Kidney (tissue), 14 donors: Measurements from ENCODE around the gene RADX. TPM values are rescaled to one million over a fixed set of nuclear protein-coding genes. Genes with fewer than 3 reads are reported as not detected.

Source experiments
- DNase-seq, 5 donors: peaks; one replicate each; pipeline ENCODE4 v3.0.0-alpha.2; 2013 to 2020
- FAIRE-seq: peaks from 2 replicates; lab custom pipeline; 2012; peaks lifted over from hg19 to GRCh38; lab: Jason Lieb, UNC
- H3K27ac ChIP-seq, 2 donors: one replicate each; pipeline ENCODE4 v1.7.0; 2013; ENCODE audit warnings: low read depth in 2 of 2, low read length in 2 of 2, inconsistent platforms in 1 of 2
- H3K27me3 ChIP-seq: one replicate; pipeline ENCODE4 v1.7.1; 2013; ENCODE audit warnings: low read length, inconsistent platforms; ENCODE audit not compliant: control insufficient read depth, insufficient read depth
- H3K36me3 ChIP-seq, 3 donors: one replicate each; pipeline versions ENCODE4 v1.7.0 to v1.7.1; 2013; ENCODE audit warnings: low read length in 3 of 3, control low read depth in 1 of 3, inconsistent platforms in 1 of 3; ENCODE audit not compliant: insufficient read depth in 3 of 3, control insufficient read depth in 2 of 3
- H3K4me1 ChIP-seq, 3 donors: one replicate each; pipeline versions ENCODE4 v1.7.0 to v1.7.1; 2013; ENCODE audit warnings: low read length in 3 of 3, inconsistent platforms in 1 of 3, low read depth in 1 of 3; ENCODE audit not compliant: control insufficient read depth in 2 of 3, insufficient read depth in 2 of 3
- H3K4me3 ChIP-seq, 3 donors: one replicate each; pipeline versions ENCODE4 v1.7.0 to v1.8.1; 2013; ENCODE audit warnings: low read length in 3 of 3, control low read depth in 1 of 3, inconsistent platforms in 1 of 3
- H3K9ac ChIP-seq, 3 donors: one replicate each; pipeline versions ENCODE4 v1.7.0 to v1.7.1; 2013; ENCODE audit warnings: low read length in 3 of 3, control low read depth in 1 of 3, inconsistent platforms in 1 of 3
- H3K9me3 ChIP-seq, 3 donors: one replicate each; pipeline versions ENCODE4 v1.7.0 to v1.7.1; 2013; ENCODE audit warnings: low read length in 3 of 3, control low read depth in 1 of 3, inconsistent platforms in 1 of 3; ENCODE audit not compliant: control insufficient read depth in 2 of 3, insufficient read depth in 1 of 3
- intact Hi-C: fragments of 100-400 bp; cut with DNase I; formaldehyde crosslinking; loops from one replicate; pipeline ENCODE4 v1.11.1; 2022
- polyA plus RNA-seq: library from polyadenylated mRNA; stranded (reverse); fragments of 350-450 nt; fragmentation: Illumina TruSeq; extraction: RNeasy Lipid Tissue Mini Kit (QIAGEN cat#74804); gene quantifications from one replicate; pipeline ENCODE4 v1.2.3, GENCODE V29; 2014; ENCODE audit warnings: low read depth, low replicate concordance; ENCODE audit not compliant: insufficient read depth
- total RNA-seq: library from RNA; stranded (reverse); fragmentation: NEBNext Ultra II Directional; extraction: Animal tissue kit (Norgen Biotek cat#: 25700); gene quantifications from one replicate; pipeline ENCODE4 v1.2.1, GENCODE V29; 2021
- TF ChIP-seq, protein P1 (sequence below): IDR thresholded peaks from 3 replicates; pipeline ENCODE4 v1.5.1; 2012; ENCODE audit warnings: mild to moderate bottlenecking, moderate library complexity, borderline replicate concordance; ENCODE audit not compliant: insufficient read depth; ENCODE audit errors: extremely low read depth
- donor health status: control.
- donor health status: control.
- donor health status: control.
- donor health status: control.
- donor health status: control.
- donor health status: DM: yes; HTN: yes; CAD: no.
- donor health status: Normal renal cell carcinoma (clear cell type).

Gene RADX
- total and polyA plus RNA-seq, 2 donors from 2014 or later, result 3.2 to 4.7 TPM

DNA sequence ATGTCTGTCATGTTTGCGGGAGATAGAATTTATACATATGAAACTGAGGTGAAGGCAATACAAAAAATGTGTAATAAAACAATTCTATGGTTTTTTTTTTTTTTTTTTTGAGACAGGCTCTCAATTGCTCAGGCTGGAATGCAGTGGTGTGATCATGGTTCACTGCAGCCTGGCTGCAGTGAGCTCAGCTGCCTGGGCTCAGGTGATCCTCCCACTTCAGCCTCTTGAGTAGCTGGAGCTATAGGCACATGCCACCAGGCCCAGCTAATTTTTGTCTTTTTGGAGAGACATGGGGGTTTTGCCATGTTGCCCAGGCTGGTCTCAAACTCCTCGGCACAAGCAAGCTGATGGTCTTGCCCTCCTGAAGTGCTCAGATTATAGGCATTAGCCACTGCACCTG lies 10.1 kb downstream of the RADX start:
- Histone ChIP-seq H3K4me3 (no peak overlapping the region), H3K9me3 (no peaks in the 10 kb centered on the region), H3K4me1 (no peaks in the 10 kb centered on the region), H3K27ac (no peak overlapping the region), H3K9ac (no peak overlapping the region), H3K36me3 (no peaks in the 10 kb centered on the region), H3K27me3 (no peaks in the 10 kb centered on the region)
- DNase-seq (no peak), FAIRE-seq (no peak)
- TF ChIP-seq, protein P1, sequence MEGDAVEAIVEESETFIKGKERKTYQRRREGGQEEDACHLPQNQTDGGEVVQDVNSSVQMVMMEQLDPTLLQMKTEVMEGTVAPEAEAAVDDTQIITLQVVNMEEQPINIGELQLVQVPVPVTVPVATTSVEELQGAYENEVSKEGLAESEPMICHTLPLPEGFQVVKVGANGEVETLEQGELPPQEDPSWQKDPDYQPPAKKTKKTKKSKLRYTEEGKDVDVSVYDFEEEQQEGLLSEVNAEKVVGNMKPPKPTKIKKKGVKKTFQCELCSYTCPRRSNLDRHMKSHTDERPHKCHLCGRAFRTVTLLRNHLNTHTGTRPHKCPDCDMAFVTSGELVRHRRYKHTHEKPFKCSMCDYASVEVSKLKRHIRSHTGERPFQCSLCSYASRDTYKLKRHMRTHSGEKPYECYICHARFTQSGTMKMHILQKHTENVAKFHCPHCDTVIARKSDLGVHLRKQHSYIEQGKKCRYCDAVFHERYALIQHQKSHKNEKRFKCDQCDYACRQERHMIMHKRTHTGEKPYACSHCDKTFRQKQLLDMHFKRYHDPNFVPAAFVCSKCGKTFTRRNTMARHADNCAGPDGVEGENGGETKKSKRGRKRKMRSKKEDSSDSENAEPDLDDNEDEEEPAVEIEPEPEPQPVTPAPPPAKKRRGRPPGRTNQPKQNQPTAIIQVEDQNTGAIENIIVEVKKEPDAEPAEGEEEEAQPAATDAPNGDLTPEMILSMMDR, result no peak
- intact Hi-C loops, result no loop called here

DNA sequence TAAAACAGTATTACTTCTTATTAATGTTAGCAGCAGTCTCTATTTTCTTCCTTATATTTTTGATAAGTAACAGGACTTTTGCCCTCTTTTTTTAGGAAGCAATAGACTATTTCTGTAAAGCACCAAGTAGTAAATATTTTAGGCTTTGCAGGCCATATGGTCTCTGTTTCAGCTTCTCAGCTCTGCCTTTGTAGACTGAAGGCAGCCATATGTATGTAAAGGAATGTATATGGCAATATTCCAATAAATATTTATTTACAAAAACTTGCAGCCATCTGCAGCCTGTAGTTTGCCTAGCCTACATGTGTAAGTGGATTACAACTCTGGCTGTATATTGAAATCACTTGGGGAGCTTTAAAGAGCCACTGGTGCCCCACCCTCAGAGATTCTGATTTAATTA lies 15.0 kb downstream of the RADX start:
- TF ChIP-seq, protein P1, result no peak
- Histone ChIP-seq H3K9me3 (no peaks in the 10 kb centered on the region), H3K4me1 (no peaks in the 10 kb centered on the region), H3K9ac (no peak overlapping the region), H3K36me3 (no peaks in the 10 kb centered on the region), H3K27ac (no peak overlapping the region), H3K4me3 (no peak overlapping the region), H3K27me3 (no peaks in the 10 kb centered on the region)
- DNase-seq, result peak in 1 of 5 donors; percentile 34
- FAIRE-seq, result no peak
- intact Hi-C loops, result no loop called here

DNA sequence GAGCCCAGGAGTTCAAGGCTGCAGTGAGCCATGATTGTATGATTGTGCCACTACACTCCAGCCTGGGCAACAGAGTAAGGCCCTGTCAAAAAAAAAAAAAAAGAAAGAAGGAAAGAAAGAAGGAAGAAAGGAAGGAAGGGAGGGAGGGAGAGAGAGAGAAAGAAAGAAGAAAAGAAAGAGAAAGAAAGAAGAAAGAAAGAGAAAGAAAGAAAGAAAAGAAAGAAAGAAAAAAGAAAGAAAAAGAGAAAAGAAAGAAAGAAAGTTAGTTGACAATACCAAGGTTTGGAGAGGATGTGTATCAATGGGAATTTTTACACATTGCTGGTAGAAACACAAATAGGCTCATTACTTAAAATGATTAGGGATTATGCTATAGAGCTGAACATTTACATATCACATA lies 19.8 kb downstream of the RADX start:
- H3K9me3 ChIP-seq, result no peaks in the 10 kb centered on the region
- FAIRE-seq (no peak), DNase-seq (no peak)
- no peaks in the 10 kb centered on the region for H3K36me3 ChIP-seq
- no peak overlapping the region for H3K4me3 ChIP-seq
- no peaks in the 10 kb centered on the region for H3K4me1 ChIP-seq
- H3K27me3 ChIP-seq, result no peaks in the 10 kb centered on the region
- no peak overlapping the region for H3K9ac ChIP-seq
- H3K27ac ChIP-seq, result no peak overlapping the region
- intact Hi-C loops, result no loop called here
- TF ChIP-seq, protein P1, result no peak
